Mucosa of descending colon (tissue), 3 donors: ENCODE results near the gene GRXCR2. TPM values are rescaled to one million over a fixed set of nuclear protein-coding genes. Genes with fewer than 3 reads are reported as not detected.
"Not testable (repeated sequence)": the region's sequence is repeated elsewhere in the genome, so short reads cannot be mapped to it uniquely, and the experiment has no call there.

Experiments
- ATAC-seq: fragments of 200-7000 bp; cut with Tn5 transposase; one replicate; pipeline ENCODE4 v1.9.1; 2020; ENCODE audit warnings: mild to moderate bottlenecking, moderate library complexity
- DNase-seq, 3 donors: peaks; one replicate each; pipeline ENCODE4 v3.0.0-alpha.2; 2020
- H3K36me3 ChIP-seq: fragments of 200-600 bp; one replicate; pipeline ENCODE4 v1.8.0; 2021; ENCODE audit warnings: low read depth, mild to moderate bottlenecking
- H3K4me1 ChIP-seq: fragments of 200-600 bp; one replicate; pipeline ENCODE4 v1.8.0; 2021; ENCODE audit warnings: low read depth, mild to moderate bottlenecking
- H3K4me3 ChIP-seq: fragments of 200-600 bp; one replicate; pipeline ENCODE4 v1.8.0; 2021; ENCODE audit warnings: mild to moderate bottlenecking
- H3K9me3 ChIP-seq: fragments of 200-600 bp; one replicate; pipeline ENCODE4 v1.8.0; 2021; ENCODE audit warnings: mild to moderate bottlenecking
- CTCF ChIP-seq: fragments of 200-600 bp; IDR thresholded peaks from one replicate; pipeline ENCODE4 v1.8.0; 2022; ENCODE audit warnings: antibody characterized with exemption, mild to moderate bottlenecking
- intact Hi-C, 2 donors: fragments of 100-400 bp; cut with DNase I in 1 of 2; cut with micrococcal nuclease in 1 of 2; formaldehyde crosslinking; loops; one replicate each; pipeline versions ENCODE4 v1.11.0 to v1.11.1; 2022; cut with DNase I, micrococcal nuclease
- total RNA-seq, 3 donors: library from RNA; stranded (reverse); fragmentation: NEBNext Ultra II Directional in 2 of 3; extraction: Animal tissue kit (Norgen Biotek cat#: 25700) in 2 of 3; gene quantifications; one replicate each; pipeline versions ENCODE4 v1.2.1 to v1.2.4, GENCODE V29; 2021 to 2023
- donor health status: DM: no; HTN: no; CAD: no; lungs with moderate emphysema.
- donor health status: DM: no; HTN: no; CAD: no.
- donor health status: DM: no; HTN: yes; CAD: no.

The GRXCR2 gene
- total RNA-seq, 3 donors from 2014 or later, result not detected

GRCh38 chr5:145874765-145875164, 2.0 kb upstream of the GRXCR2 start:
- no peak for DNase-seq
- no peak for ATAC-seq
- intact Hi-C loops, result no loop called here
- H3K36me3 ChIP-seq, result no peaks in the 10 kb centered on the region
- no peak overlapping the region for H3K4me3 ChIP-seq
- no peaks in the 10 kb centered on the region for H3K9me3 ChIP-seq
- TF ChIP-seq CTCF, result no peak
- H3K4me1 ChIP-seq, result no peaks in the 10 kb centered on the region

GRCh38 chr5:145872486-145872885, 328 bp downstream of the GRXCR2 start:
- intact Hi-C loops, result no loop called here
- no peak overlapping the region for H3K4me3 ChIP-seq
- peak; percentile 81 for ATAC-seq
- H3K9me3 ChIP-seq, result no peaks in the 10 kb centered on the region
- DNase-seq, result peak; percentile 69 to 81 (median 80)
- no peaks in the 10 kb centered on the region for H3K36me3 ChIP-seq
- no peaks in the 10 kb centered on the region for H3K4me1 ChIP-seq
- no peak for TF ChIP-seq CTCF

GRCh38 chr5:145869753-145870152, 3.1 kb downstream of the GRXCR2 start:
- no peaks in the 10 kb centered on the region for H3K36me3 ChIP-seq
- ATAC-seq (peak; percentile 65), DNase-seq (no peak)
- TF ChIP-seq CTCF, result no peak
- intact Hi-C loops, result no loop called here
- no peaks in the 10 kb centered on the region for H3K4me1 ChIP-seq
- no peaks in the 10 kb centered on the region for H3K9me3 ChIP-seq
- no peak overlapping the region for H3K4me3 ChIP-seq

GRCh38 chr5:145867806-145868205, 5.0 kb downstream of the GRXCR2 start:
- ATAC-seq (peak; percentile 11), DNase-seq (no peak)
- Histone ChIP-seq H3K4me3 (no peak overlapping the region), H3K4me1 (no peaks in the 10 kb centered on the region), H3K36me3 (no peaks in the 10 kb centered on the region), H3K9me3 (no peaks in the 10 kb centered on the region)
- no peak for TF ChIP-seq CTCF
- intact Hi-C loops, result no loop called here

- H3K36me3 ChIP-seq, H3K4me3 ChIP-seq, ATAC-seq, intact Hi-C loops, H3K4me1 ChIP-seq, DNase-seq, H3K9me3 ChIP-seq: not testable (repeated sequence)
Measured at GRCh38 chr5:145864432-145864831, 8.4 kb downstream of the GRXCR2 start.

GRCh38 chr5:145863003-145863402, 9.8 kb downstream of the GRXCR2 start:
- Histone ChIP-seq H3K4me3 (no peak overlapping the region), H3K9me3 (no peaks in the 10 kb centered on the region), H3K4me1 (no peaks in the 10 kb centered on the region), H3K36me3 (no peaks in the 10 kb centered on the region)
- TF ChIP-seq CTCF, result no peak
- DNase-seq (no peak), ATAC-seq (no peak)
- intact Hi-C loops, result no loop called here
